ENCODE results near the gene SRSF3.
A peak's percentile ranks its signal among the peaks of the same experiment; 100 is the strongest.

SRSF3 gene

GRCh38 chr6:36594029-36594815 is at the start of gene SRSF3:
Gene SRSF3 (plus strand): TSS chr6:36594362. CDS start chr6:36596763, 2,401 bp downstream.
- H3K9ac ChIP-seq (ENCODE audit: low read length) = peak within 1 kb of the TSS; percentile 99
- H3K36me3 ChIP-seq (ENCODE audit: insufficient read depth, low read length) = peaks cover 47% of the 10 kb centered on the region
- no peaks in the 10 kb centered on the region for H3K27me3 ChIP-seq (ENCODE audit: insufficient read depth, low read length)
- H4K20me1 ChIP-seq (ENCODE audit: insufficient read depth, low read length) = peaks cover 9% of the 10 kb centered on the region
- no peak for TF ChIP-seq EZH2 (IDR thresholded peaks at IDR 0.05; ENCODE audit: borderline replicate concordance, low read length)
- TF ChIP-seq, protein P1, sequence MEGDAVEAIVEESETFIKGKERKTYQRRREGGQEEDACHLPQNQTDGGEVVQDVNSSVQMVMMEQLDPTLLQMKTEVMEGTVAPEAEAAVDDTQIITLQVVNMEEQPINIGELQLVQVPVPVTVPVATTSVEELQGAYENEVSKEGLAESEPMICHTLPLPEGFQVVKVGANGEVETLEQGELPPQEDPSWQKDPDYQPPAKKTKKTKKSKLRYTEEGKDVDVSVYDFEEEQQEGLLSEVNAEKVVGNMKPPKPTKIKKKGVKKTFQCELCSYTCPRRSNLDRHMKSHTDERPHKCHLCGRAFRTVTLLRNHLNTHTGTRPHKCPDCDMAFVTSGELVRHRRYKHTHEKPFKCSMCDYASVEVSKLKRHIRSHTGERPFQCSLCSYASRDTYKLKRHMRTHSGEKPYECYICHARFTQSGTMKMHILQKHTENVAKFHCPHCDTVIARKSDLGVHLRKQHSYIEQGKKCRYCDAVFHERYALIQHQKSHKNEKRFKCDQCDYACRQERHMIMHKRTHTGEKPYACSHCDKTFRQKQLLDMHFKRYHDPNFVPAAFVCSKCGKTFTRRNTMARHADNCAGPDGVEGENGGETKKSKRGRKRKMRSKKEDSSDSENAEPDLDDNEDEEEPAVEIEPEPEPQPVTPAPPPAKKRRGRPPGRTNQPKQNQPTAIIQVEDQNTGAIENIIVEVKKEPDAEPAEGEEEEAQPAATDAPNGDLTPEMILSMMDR (IDR thresholded peaks at IDR 0.05; ENCODE audit: low read length) = no peak
- H3K9me2 ChIP-seq (ENCODE audit: low read depth, low read length) = no peaks in the 10 kb centered on the region
- H3K4me3 ChIP-seq (ENCODE audit: low read depth, low read length, poor library complexity, severe bottlenecking) = peak within 1 kb of the TSS; percentile 100
- H3F3A ChIP-seq (ENCODE audit: insufficient read depth, low read length) = 0 out of 2 replicates have a peak, but pooled peaks cover 14% of the 10 kb centered on the region
- peak within 1 kb of the TSS; percentile 95 for H3K4me2 ChIP-seq (ENCODE audit: low read length)
- no peaks in the 10 kb centered on the region for H3K9me3 ChIP-seq (ENCODE audit: low read length)
- H3K27ac ChIP-seq (ENCODE audit: low read depth, low read length, poor library complexity, severe bottlenecking) = peak within 1 kb of the TSS; percentile 99
- H3K79me2 ChIP-seq (ENCODE audit: insufficient read depth, low read length) = peaks cover 50% of the 10 kb centered on the region
- H3K4me1 ChIP-seq (ENCODE audit: insufficient read depth, low read length, severe bottlenecking) = peaks cover 53% of the 10 kb centered on the region
- H2AFZ ChIP-seq (ENCODE audit: low read length) = no peak within 1 kb of the TSS

GRCh38 chr6:36545767-36546307 is 48.3 kb upstream of the SRSF3 start:
- Histone ChIP-seq H3K4me3 (ENCODE audit: low read depth, low read length, poor library complexity, severe bottlenecking) (peak overlapping the region; percentile 90), H3K4me1 (ENCODE audit: insufficient read depth, low read length, severe bottlenecking) (peaks cover 49% of the 10 kb centered on the region), H2AFZ (ENCODE audit: low read length) (no peak overlapping the region), H4K20me1 (ENCODE audit: insufficient read depth, low read length) (no peaks in the 10 kb centered on the region), H3K79me2 (ENCODE audit: insufficient read depth, low read length) (peaks cover 39% of the 10 kb centered on the region), H3K27ac (ENCODE audit: low read depth, low read length, poor library complexity, severe bottlenecking) (peak overlapping the region; percentile 70), H3F3A (ENCODE audit: insufficient read depth, low read length) (no peaks in the 10 kb centered on the region), H3K9me3 (ENCODE audit: low read length) (no peaks in the 10 kb centered on the region), H3K9ac (ENCODE audit: low read length) (peak overlapping the region; percentile 95), H3K4me2 (ENCODE audit: low read length) (peak overlapping the region; percentile 95), H3K27me3 (ENCODE audit: insufficient read depth, low read length) (no peaks in the 10 kb centered on the region), H3K9me2 (ENCODE audit: low read depth, low read length) (no peaks in the 10 kb centered on the region), H3K36me3 (ENCODE audit: insufficient read depth, low read length) (peaks cover 25% of the 10 kb centered on the region)
- no peak for TF ChIP-seq EZH2 (IDR thresholded peaks at IDR 0.05; ENCODE audit: borderline replicate concordance, low read length)
- TF ChIP-seq, protein P1 (IDR thresholded peaks at IDR 0.05; ENCODE audit: low read length) = no peak

GRCh38 chr6:36546308-36546919 is 47.7 kb upstream of the SRSF3 start:
- no peak for TF ChIP-seq EZH2 (IDR thresholded peaks at IDR 0.05; ENCODE audit: borderline replicate concordance, low read length)
- TF ChIP-seq, protein P1 (IDR thresholded peaks at IDR 0.05; ENCODE audit: low read length) = no peak
- no peaks in the 10 kb centered on the region for H3K9me3 ChIP-seq (ENCODE audit: low read length)
- peak overlapping the region; percentile 90 for H3K4me3 ChIP-seq (ENCODE audit: low read depth, low read length, poor library complexity, severe bottlenecking)
- no peaks in the 10 kb centered on the region for H3F3A ChIP-seq (ENCODE audit: insufficient read depth, low read length)
- peak overlapping the region; percentile 95 for H3K9ac ChIP-seq (ENCODE audit: low read length)
- no peaks in the 10 kb centered on the region for H3K27me3 ChIP-seq (ENCODE audit: insufficient read depth, low read length)
- H3K4me1 ChIP-seq (ENCODE audit: insufficient read depth, low read length, severe bottlenecking) = peaks cover 54% of the 10 kb centered on the region
- no peak overlapping the region for H2AFZ ChIP-seq (ENCODE audit: low read length)
- no peaks in the 10 kb centered on the region for H4K20me1 ChIP-seq (ENCODE audit: insufficient read depth, low read length)
- H3K4me2 ChIP-seq (ENCODE audit: low read length) = peak overlapping the region; percentile 95
- peak overlapping the region; percentile 70 for H3K27ac ChIP-seq (ENCODE audit: low read depth, low read length, poor library complexity, severe bottlenecking)
- H3K36me3 ChIP-seq (ENCODE audit: insufficient read depth, low read length) = peaks cover 20% of the 10 kb centered on the region
- H3K9me2 ChIP-seq (ENCODE audit: low read depth, low read length) = no peaks in the 10 kb centered on the region
- H3K79me2 ChIP-seq (ENCODE audit: insufficient read depth, low read length) = peaks cover 39% of the 10 kb centered on the region
